HG03025 (cell line): ENCODE measurements around the gene OFD1.

Experiments
- ATAC-seq: cut with Tn5 transposase; IDR thresholded peaks from one replicate; pipeline ENCODE4 v1.9.1; 2021; ENCODE audit warnings: mild to moderate bottlenecking, moderate library complexity; ENCODE audit not compliant: unreplicated experiment, low FRiP score

Gene OFD1, protein sequence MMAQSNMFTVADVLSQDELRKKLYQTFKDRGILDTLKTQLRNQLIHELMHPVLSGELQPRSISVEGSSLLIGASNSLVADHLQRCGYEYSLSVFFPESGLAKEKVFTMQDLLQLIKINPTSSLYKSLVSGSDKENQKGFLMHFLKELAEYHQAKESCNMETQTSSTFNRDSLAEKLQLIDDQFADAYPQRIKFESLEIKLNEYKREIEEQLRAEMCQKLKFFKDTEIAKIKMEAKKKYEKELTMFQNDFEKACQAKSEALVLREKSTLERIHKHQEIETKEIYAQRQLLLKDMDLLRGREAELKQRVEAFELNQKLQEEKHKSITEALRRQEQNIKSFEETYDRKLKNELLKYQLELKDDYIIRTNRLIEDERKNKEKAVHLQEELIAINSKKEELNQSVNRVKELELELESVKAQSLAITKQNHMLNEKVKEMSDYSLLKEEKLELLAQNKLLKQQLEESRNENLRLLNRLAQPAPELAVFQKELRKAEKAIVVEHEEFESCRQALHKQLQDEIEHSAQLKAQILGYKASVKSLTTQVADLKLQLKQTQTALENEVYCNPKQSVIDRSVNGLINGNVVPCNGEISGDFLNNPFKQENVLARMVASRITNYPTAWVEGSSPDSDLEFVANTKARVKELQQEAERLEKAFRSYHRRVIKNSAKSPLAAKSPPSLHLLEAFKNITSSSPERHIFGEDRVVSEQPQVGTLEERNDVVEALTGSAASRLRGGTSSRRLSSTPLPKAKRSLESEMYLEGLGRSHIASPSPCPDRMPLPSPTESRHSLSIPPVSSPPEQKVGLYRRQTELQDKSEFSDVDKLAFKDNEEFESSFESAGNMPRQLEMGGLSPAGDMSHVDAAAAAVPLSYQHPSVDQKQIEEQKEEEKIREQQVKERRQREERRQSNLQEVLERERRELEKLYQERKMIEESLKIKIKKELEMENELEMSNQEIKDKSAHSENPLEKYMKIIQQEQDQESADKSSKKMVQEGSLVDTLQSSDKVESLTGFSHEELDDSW

DNA sequence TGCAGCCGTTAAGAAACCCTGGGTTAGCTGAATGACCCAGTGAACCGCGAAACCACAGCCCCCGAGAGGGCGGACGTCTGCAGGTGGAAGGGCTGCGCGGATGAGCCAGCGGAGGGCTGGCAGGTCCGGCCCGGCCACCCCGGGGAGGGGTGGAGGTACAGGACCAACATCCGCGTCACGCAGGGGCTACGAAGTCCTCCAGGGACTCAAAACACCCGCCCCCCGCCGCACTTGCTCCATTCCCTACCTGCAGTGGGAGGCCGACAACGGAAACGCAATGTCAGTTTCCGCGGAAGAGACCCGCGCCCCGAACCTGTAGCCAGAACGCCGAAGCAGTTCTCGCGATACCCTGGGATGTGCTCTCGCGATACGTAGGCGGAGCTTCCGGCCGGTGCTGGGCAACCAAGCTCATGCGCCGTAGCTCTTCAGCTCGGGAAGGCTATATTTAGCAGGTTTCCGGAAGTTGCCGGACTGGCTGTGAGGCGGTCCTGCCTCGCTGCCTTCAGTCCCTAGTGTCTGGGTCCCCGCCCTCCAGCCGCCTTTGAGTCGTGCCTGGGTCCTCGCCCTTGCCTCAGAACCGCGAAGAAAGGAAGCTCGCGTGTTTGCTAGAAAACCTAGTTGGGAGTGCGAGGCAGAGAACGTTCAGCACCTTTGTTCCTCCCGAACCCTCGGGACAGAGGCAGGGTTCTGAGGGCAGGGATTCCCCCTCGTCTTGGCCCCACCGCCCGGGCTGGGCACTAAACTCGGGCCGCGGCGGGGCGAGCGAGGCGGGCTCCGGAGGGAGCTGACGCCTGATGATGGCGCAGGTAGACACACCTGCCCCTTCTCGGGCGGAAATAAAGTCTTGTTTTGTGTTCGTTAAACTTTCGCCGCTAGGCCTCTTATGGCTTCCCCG, at the start of gene OFD1, which contains the start of gene TRAPPC2:
Gene OFD1 (plus strand): TSS at position 471 of the 895 bp plus-strand sequence. CDS start 324 bp downstream, at position 795.
Gene TRAPPC2 (minus strand): TSS at position 343 of the 895 bp plus-strand sequence. CDS start 14,657 bp downstream, outside the sequence.
- ATAC-seq: peak; percentile 95

DNA sequence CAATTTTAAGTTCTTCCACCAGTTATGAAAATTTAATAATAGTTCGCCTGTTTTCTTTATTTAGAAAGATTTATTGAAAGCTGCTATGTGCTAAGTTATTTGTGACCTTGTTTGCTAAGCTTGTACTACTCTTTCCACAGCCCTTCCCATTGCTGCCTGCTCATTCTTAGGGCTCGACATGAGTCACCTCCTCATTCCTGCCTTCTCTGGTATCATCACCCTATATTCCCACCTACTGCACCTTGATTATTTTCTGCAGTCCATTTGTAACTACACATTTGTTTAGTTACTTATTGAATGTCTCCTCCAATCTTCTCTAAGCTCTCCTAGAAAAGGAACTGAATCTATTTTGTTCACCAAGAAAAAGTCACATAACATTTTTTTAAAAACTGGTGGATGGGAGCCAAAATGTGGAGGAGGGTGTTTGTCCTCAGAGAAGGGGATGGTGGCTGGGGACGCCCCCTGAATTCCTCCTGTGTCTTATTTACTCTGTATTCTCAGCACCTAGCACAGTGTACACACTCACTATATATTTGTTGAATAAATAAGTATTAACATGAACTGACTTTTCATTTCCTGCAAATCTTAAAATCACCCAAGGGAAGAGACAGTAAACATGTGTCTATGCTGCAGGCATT, 49.3 kb upstream of the OFD1 start:
- no peak for ATAC-seq

GRCh38 chrX:13687203-13687602, 47.3 kb upstream of the OFD1 start:
- ATAC-seq: no peak

GRCh38 chrX:13688384-13688957, 46.1 kb upstream of the OFD1 start:
- ATAC-seq: no peak

DNA sequence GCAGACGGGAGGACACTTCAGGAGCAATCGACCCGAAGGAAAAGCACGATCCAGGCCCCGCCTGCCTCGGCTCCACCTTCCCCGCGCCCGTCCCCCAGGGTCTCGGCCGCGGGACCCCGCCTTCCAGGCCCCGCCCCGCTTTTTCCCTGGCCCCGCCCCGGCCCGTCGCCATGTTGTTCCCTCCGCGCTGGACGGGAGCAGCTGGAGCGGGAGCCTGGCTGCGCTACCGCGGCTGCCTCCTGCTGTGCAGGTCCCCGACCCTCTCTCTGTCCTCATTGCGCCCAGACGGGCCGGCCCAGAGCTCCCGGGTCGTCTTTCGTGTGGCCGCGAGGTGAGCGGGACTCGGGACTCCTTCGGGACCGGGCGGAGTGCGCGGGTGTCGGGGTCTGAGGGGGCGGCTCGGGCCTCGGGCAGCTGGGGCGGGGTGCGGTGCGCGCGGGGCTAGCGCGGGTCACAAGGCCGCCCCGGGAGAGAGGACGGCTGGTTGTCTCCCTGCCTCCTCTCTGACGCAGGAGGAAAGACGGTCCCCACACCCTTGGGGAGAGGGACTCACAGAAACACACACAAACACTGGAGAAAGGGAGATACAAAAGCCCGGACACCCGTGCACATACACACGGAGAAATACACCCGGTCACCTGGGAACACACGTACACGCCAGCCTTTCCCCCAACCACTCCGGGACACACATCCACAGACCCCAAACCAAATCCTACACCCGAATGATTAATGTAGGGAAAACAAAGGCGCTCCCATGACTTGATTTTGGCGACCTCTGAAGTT, 45.4 kb upstream of the OFD1 start, which contains the start of gene RAB9A:
Gene RAB9A (plus strand): TSS at position 171 of the 783 bp plus-strand sequence. CDS start 19,619 bp downstream, outside the sequence.
- peak; percentile 60 for ATAC-seq

DNA sequence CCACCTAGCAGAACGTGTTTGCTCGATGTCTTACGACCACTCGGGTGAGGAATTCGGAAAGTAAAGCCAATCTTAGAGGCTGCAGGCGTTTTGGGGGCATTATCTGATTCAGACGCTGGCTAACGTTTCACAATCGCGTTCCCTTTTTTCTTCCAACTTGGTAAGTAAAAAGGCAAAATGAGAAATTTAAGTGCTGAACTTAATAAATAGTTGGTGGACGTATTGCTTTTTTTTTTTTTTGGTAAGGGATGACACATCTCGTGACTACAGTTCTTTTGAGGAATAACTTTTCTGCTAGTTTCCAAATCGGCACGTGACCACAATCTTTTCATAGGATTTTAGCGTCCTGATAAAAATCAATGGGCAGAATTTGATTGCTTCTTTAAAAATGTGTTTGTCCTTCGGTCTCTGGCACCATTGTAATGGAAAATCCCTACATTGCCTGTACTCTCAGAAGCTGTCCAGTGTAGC, 44.8 kb upstream of the OFD1 start:
- no peak for ATAC-seq

DNA sequence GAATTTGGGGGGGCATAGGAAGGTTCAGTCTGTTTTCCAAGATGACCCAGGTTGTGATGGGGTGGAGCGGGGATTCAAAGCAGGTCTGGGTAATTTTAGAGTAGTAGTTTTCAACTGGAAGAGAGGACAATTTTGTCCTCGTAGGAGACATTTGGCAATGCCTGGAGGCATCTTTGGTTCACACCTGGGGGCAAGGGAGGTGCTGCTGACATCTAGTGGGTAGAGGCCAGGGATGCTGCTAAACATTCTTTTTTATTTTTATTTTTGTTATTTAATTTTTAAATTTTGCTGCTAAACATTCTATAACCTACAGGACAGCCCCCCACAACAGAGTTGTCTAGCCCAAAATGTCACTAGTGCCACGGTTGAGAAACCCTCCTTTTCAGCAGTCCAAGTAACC, 43.7 kb upstream of the OFD1 start:
- ATAC-seq: no peak

DNA sequence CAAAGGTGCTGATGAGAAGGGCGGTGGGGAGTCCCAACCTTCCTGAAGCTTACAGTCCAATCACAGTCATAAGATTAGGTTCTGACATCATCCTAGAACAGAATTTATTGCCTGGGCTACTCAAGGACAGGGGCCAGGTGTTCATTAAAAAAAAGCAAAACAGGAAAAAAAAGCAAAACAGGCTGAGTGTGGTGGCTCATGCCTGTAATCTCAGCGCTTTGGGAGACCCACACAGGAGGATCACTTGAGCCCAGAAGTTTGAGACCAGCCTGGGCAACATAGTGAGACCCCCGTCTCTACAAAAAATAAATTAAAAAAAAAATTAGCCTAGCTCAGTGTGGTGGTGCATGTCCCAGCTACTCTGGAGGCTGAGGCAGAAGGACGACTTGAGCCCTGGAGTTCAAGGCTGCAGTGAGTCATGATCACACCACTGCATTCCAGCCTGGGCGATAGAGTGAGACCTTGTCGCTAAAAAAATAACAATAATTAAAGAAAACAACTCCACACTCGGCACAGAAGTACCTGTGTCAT, 42.6 kb upstream of the OFD1 start:
- no peak for ATAC-seq

GRCh38 chrX:13692771-13693231, 41.7 kb upstream of the OFD1 start:
- ATAC-seq: no peak

- ATAC-seq: no peak
Measured at GRCh38 chrX:13693341-13693961, 41.1 kb upstream of the OFD1 start.

DNA sequence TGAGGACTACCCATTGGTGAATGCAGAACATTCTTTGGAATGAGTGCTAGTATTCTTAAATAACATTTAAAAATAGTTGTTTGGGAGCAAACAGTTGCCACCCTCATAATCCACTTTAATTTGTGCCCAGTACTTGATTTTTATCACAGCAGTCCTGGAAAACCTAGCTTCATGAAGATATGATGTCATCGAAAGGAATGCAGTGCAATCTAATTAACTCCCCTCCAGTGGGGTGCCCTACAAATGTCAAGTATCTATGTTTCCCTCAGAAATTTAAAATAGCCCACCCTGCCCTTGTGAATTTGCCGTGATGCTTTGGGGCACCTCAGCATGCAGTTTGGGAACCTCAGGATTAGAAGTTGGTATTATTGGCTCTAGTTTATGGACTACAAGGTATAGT, 40.2 kb upstream of the OFD1 start:
- no peak for ATAC-seq

DNA sequence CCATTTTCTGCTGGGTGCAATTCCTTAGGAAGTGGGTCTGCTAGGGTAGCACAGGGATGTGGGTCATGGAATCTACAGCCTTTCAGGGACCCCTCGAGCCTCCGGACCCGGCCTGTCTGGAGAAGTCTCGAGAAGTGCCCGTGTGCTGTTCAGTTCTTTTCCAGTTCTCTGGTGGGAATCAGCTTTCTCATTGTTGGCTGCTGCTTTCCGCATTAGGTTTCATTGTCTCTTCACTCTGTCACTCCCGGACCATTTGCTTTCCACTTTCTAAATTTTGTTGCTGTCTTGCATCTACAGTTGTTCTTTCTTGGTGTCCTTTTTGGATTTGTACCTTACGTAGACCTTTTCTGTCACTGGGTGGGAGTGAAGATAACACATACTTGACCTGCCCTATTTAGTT, 39.6 kb upstream of the OFD1 start:
- no peak for ATAC-seq

DNA sequence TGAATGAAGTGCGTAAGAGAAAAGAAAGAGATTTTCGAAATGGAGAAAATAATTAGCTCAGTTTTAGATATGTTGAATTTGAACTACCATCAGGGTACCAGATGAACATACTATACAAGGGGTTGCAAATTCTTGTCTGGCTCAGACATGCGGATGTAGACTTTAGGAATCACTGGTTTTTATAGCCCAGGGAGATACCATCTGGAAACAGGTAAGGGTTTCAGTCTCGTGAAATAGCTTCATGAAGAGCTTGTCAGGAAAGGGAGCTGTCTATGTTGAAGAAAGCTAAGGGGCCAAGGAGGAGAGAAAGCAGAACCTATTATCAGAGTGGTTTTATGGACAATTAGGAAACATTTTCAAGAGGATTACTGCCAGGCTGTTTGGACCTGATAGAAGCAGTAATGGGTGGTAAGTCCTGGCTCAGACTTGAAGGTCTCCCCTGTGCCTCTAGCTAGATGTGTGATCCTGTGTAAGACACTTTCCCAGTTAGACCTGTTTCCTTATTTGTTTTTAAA, 38.9 kb upstream of the OFD1 start:
- ATAC-seq: no peak

DNA sequence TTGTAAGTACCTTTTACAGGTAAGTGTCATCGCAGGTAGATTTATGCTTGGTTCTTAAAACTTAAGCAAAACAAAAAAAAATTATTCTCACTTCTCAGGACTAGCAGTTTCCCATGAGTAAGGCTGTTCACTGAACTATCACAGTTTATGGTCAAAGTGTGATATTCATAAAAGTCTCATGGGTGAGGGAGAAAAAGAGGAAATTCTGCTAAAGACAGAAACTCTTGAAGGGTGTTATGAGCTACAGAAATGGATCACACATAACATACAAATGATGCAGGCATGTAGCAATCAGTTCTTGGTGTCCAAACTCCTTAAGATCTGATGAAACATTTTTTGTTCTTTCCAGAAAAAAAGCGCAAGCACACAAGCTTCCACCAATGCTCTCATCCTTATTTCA, 37.1 kb upstream of the OFD1 start:
- ATAC-seq: no peak

DNA sequence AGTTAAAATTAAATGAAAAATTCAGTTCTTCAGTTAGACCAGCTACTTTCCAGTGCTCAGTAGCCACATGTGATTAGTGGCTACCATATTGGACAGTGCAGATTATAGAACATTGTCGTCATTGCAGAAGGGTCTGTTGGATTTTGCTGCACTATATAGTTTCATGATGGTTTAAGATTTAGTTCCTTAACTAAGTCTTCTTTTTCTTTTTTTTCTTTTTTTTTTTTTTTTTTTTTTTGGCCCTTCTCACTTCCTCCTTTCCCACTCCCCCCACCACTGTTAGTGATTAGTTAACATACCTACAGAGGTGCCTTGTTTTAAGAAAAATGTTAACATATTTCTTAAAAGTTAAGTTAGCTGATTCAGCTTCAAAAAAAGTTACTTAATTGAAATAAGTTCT, 36.6 kb upstream of the OFD1 start:
- no peak for ATAC-seq

DNA sequence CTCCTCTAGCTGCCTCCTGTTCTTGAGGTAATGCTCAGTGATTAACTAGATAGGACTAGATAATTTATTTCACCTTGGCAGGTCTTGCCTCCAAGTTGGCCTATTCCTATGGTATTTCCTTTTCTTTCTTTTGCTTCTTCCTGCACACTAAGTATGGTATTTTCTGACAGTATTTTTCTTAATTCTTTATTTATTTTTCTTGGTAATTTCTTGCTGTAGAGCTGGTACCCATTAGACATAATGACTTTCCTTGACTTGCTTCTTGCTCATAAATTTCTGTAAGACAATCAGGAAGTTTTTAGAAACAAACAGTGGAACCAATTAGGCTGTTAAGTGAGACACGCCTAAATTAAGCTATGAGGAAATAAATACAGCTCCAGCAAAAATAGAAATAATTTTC, 36.1 kb upstream of the OFD1 start:
- ATAC-seq: no peak

DNA sequence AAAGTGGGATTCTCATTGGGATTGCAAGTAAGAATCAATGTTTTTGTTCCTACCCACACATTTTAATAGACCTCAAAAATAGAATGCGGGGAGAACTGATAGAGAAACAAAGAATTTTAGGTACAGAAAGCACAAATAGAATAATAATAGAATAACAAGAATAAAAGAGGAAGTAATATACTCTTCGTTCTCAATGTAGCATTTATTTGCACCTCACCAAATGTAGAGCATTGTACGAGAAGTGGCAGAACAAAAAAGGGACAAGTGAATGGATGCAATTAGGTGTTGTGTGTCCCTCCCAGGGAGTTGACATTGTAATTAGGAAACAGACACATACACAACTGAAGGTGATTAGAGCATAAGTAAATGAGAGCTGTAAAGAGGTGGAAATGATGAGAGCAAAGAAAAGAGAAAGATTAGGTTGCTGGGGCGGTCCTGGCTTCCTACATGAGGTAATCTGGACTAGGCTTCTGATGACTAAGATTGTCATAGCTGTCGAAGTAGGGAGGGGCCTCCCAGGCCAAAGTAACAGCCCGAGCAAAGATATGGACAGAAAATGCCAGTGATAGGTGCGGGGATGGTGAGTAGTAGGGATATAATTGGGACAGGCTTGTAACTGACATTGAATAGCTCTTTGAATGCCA, 35.2 kb upstream of the OFD1 start:
- peak; percentile 48 for ATAC-seq
